Activated CD8-positive, alpha-beta memory T cell treated with anti-CD3 and anti-CD28 coated beads, Interleukin-2, amount 50 U/mL, for 1 hour (primary cell): Measurements from ENCODE around the gene ZNF292.
"Not testable (repeated sequence)": the region's sequence is repeated elsewhere in the genome, so short reads cannot be mapped to it uniquely, and the experiment has no call there.

Experiments used
- DNase-seq: peaks from one replicate; pipeline ENCODE4 v3.0.0-alpha.2; 2020; ENCODE audit errors: extremely low read depth

The ZNF292 gene

GRCh38 chr6:87213364-87213763 lies 58.0 kb downstream of the ZNF292 start:
- DNase-seq, result no peak

- DNase-seq, result no peak
Measured at GRCh38 chr6:87214831-87215230, 59.5 kb downstream of the ZNF292 start.

- no peak for DNase-seq
Measured at GRCh38 chr6:87220997-87221396, 65.6 kb downstream of the ZNF292 start.

GRCh38 chr6:87222676-87223075 lies 67.3 kb downstream of the ZNF292 start:
- DNase-seq, result no peak

GRCh38 chr6:87224971-87225370 lies 69.6 kb downstream of the ZNF292 start:
- DNase-seq, result no peak

- DNase-seq, result no peak
Measured at GRCh38 chr6:87225511-87225910, 70.1 kb downstream of the ZNF292 start.

GRCh38 chr6:87225937-87226336 lies 70.6 kb downstream of the ZNF292 start:
- no peak for DNase-seq

- DNase-seq, result no peak
Measured at GRCh38 chr6:87230801-87231200, 75.4 kb downstream of the ZNF292 start.

GRCh38 chr6:87237804-87238203 lies 82.4 kb downstream of the ZNF292 start:
- DNase-seq, result no peak

GRCh38 chr6:87239098-87239635 lies 83.8 kb downstream of the ZNF292 start:
- DNase-seq, result not testable (repeated sequence)

GRCh38 chr6:87241304-87241703 lies 85.9 kb downstream of the ZNF292 start:
- DNase-seq, result no peak

GRCh38 chr6:87242311-87242710 lies 86.9 kb downstream of the ZNF292 start:
- DNase-seq, result no peak

- no peak for DNase-seq
Measured at GRCh38 chr6:87243812-87244211, 88.4 kb downstream of the ZNF292 start.

GRCh38 chr6:87244380-87244779 lies 89.0 kb downstream of the ZNF292 start:
- no peak for DNase-seq

GRCh38 chr6:87250019-87250418 lies 94.7 kb downstream of the ZNF292 start:
- no peak for DNase-seq

- DNase-seq, result no peak
Measured at GRCh38 chr6:87251225-87251624, 95.9 kb downstream of the ZNF292 start.

GRCh38 chr6:87251725-87252124 lies 96.4 kb downstream of the ZNF292 start:
- DNase-seq, result no peak

GRCh38 chr6:87257046-87257445 lies 101.7 kb downstream of the ZNF292 start:
- no peak for DNase-seq

GRCh38 chr6:87257565-87257964 lies 102.2 kb downstream of the ZNF292 start:
- DNase-seq, result no peak

GRCh38 chr6:87257975-87258374 lies 102.6 kb downstream of the ZNF292 start:
- DNase-seq, result no peak

GRCh38 chr6:87259791-87260190 lies 104.4 kb downstream of the ZNF292 start:
- DNase-seq, result no peak

- DNase-seq, result no peak
Measured at GRCh38 chr6:87261534-87261933, 106.2 kb downstream of the ZNF292 start.

- no peak for DNase-seq
Measured at GRCh38 chr6:87264481-87264880, 109.1 kb downstream of the ZNF292 start.

- no peak for DNase-seq
Measured at GRCh38 chr6:87274660-87275274, 119.4 kb downstream of the ZNF292 start.
